ENCODE measurements around the gene ZNF778. TPM values are rescaled to one million over a fixed set of nuclear protein-coding genes. Genes with fewer than 3 reads are reported as not detected.

ZNF778 gene
- total and polyA plus RNA-seq, 2 of the 13 experiments (the other 11 are each of a cell fraction or from before 2014, with no cell fraction given), result 3.8 to 7.2 TPM

GRCh38 chr16:89197033-89197632, 20.4 kb upstream of the ZNF778 start (continued):
- TF ChIP-seq SNAPC4 (CRISPR knock-in tag; IDR thresholded peaks at IDR 0.05) (0 out of 2 replicates have a peak, but pooled peaks have one; percentile 28), ZNF761 (CRISPR knock-in tag; conservative IDR thresholded peaks at IDR 0.05) (0 out of 2 replicates have a peak, but pooled peaks have one; percentile 3), RBFOX2 (IDR thresholded peaks at IDR 0.05; ENCODE audit: low read depth, low read length) (0 out of 2 replicates have a peak, but pooled peaks have one; percentile 42), ZNF710 (CRISPR knock-in tag; IDR thresholded peaks at IDR 0.05; ENCODE audit: borderline replicate concordance) (no peak), FOSL2 (CRISPR knock-in tag; IDR thresholded peaks at IDR 0.05) (no peak), ZNF510 (CRISPR knock-in tag; IDR thresholded peaks at IDR 0.05; ENCODE audit: low read depth) (no peak), ISL2 (CRISPR knock-in tag; IDR thresholded peaks at IDR 0.05) (no peak), ZNF747 (CRISPR knock-in tag; IDR thresholded peaks at IDR 0.05; ENCODE audit: borderline replicate concordance) (no peak), MZF1 (CRISPR knock-in tag; IDR thresholded peaks at IDR 0.05; ENCODE audit: borderline replicate concordance) (no peak), ZNF605 (CRISPR knock-in tag; IDR thresholded peaks at IDR 0.05) (0 out of 2 replicates have a peak, but pooled peaks have one; percentile 15), POLR2G (IDR thresholded peaks at IDR 0.05; ENCODE audit: low read depth, low read length) (0 out of 2 replicates have a peak, but pooled peaks have one; percentile 11), ZXDC (CRISPR knock-in tag; IDR thresholded peaks at IDR 0.05) (0 out of 2 replicates have a peak, but pooled peaks have one; percentile 1), NFE2L1 (CRISPR knock-in tag; IDR thresholded peaks at IDR 0.05; ENCODE audit: borderline replicate concordance) (no peak), ZNF253 (CRISPR knock-in tag; IDR thresholded peaks at IDR 0.05; ENCODE audit: borderline replicate concordance) (no peak), NFKB2 (CRISPR knock-in tag; IDR thresholded peaks at IDR 0.05; ENCODE audit: borderline replicate concordance) (peak; percentile 21; the same call in 1 of the 2 replicates), SOX13 (IDR thresholded peaks at IDR 0.05) (no peak), SOX13 (CRISPR knock-in tag; conservative IDR thresholded peaks at IDR 0.05 in 1 of 2, IDR thresholded peaks at IDR 0.05 in 1 of 2) (no peak)
- TF ChIP-seq, protein P1, sequence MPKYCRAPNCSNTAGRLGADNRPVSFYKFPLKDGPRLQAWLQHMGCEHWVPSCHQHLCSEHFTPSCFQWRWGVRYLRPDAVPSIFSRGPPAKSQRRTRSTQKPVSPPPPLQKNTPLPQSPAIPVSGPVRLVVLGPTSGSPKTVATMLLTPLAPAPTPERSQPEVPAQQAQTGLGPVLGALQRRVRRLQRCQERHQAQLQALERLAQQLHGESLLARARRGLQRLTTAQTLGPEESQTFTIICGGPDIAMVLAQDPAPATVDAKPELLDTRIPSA (CRISPR knock-in tag; IDR thresholded peaks at IDR 0.05; ENCODE audit: borderline replicate concordance), result no peak

All from HepG2 (cell line).